Measurements from ENCODE around the gene ARSB.

DNA sequence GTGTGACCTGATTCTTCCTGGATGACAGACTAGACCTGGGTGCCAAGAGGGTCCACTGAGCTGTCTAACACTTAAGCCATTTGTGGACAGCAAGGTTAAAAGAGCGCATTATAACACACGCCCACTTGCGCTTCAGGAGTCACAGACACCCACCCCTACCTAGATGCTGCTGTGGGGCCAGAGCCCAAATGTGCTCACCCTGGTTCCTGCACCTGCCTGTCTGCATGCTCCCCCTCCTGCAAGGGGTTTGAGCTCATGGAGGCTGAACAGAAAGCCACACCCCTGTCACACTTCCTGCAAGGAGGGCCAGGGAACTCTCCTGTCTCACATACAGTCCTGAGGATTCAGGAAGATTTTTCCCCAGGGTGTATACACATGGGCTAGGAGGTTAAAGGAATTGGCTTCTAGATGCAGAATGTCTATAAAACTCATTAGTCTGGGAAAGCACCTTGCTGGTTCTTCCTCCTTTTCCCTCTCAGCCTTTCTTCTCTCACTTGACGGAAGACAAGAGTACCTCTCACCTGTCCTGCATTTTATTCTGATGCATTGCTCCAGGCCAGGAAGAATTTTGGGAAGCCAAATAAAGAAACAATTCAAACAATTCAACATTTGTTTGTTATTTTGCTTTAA, 249.2 kb downstream of the ARSB start:
- TF ChIP-seq CTCF (IDR thresholded peaks at IDR 0.05), result no peak
- no peak for TF ChIP-seq POLR2A (IDR thresholded peaks at IDR 0.05)

All from upper lobe of left lung (tissue), 4 donors.